GM19328 (cell line): Measurements from ENCODE around the gene SPTBN4.
"Not testable (repeated sequence)": the region's sequence is repeated elsewhere in the genome, so short reads cannot be mapped to it uniquely, and the experiment has no call there.

ENCODE experiments used
- ATAC-seq: cut with Tn5 transposase; IDR thresholded peaks from one replicate; pipeline ENCODE4 v1.9.1; 2021; ENCODE audit warnings: mild to moderate bottlenecking, moderate library complexity; ENCODE audit not compliant: unreplicated experiment

The SPTBN4 gene

DNA sequence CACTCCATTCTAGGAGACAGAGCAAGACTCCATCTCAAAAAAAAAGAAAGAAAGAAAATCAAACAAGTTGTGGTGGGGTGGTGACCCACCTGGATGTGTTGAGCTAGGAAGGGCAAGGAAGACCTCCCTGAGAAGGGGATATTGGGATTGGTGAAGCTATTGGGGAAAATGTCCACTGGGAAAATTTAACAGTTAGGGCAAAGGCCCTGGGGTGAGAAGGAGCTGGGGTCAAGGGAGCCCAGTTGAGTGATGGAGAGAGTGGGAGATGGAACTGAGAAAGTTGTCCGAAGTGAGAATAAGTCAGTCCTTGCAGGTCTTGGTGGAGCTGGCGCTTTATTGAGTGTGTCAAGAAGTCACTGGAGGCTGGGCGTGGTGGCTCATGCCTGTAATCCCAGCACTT, 28.5 kb upstream of the SPTBN4 start:
- no peak for ATAC-seq

DNA sequence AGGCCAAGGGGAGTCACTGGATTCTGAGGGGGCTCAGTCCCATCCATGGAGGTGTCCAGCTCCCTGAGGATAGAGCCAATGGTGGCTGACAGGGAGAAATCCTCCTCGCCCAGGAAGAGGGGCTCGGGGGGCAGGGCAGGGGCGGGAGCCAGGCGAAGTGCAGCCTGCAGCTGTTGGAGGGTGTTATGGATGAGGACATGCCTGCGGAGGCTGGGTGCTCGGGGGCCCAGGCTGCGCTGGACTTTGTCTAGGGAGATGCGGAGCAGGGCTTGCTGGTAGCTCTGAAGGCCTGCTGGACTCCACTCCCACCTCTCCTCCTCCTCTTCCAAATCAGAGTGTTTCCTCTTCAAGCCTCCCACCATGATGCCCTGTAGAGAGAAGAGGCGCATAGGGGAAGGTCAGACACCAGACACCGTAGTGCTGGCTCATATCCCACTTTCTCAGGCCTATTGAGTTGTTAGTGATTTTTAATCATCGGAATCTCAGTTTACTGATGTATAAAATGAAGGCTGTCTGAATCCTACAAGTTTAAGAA, 25.0 kb upstream of the SPTBN4 start:
- ATAC-seq, result no peak

DNA sequence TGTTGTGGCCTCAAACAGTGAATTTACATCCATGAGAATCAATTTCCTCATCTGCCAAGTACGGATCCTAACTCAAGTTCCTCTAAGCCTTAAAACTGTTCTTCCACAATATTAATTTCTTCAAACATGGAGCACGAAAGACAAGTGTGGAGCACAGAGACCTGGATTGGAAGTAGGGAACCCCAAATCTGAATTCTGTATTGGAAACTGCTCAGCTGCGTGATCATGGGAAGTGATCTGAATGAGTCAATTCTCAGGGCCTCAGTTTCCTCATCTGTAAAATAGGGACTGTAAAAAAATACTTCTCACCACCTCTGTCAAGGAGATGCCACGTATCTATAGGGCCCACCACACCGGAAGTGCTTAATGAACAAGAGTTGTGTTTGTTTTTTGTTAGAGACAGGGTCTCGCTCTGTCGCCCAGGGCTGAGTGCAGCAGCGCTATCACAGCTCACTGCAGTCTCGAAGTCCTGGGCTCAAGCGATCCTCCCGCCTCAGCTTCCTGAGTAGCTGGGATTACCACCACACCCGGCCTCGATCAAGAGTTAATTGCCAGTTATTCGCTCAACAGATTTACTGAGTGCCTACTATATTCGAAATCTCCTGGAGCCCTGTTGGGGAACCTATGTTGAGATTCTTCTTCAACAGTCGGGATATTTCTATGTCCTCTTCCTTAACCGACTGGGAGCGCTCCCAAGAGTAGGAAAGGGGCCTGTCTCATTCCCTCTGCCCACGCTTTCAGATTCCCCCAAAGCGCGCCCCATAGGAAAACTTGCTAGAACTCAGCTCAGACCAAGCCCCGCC, 24.3 kb upstream of the SPTBN4 start:
- no peak for ATAC-seq

DNA sequence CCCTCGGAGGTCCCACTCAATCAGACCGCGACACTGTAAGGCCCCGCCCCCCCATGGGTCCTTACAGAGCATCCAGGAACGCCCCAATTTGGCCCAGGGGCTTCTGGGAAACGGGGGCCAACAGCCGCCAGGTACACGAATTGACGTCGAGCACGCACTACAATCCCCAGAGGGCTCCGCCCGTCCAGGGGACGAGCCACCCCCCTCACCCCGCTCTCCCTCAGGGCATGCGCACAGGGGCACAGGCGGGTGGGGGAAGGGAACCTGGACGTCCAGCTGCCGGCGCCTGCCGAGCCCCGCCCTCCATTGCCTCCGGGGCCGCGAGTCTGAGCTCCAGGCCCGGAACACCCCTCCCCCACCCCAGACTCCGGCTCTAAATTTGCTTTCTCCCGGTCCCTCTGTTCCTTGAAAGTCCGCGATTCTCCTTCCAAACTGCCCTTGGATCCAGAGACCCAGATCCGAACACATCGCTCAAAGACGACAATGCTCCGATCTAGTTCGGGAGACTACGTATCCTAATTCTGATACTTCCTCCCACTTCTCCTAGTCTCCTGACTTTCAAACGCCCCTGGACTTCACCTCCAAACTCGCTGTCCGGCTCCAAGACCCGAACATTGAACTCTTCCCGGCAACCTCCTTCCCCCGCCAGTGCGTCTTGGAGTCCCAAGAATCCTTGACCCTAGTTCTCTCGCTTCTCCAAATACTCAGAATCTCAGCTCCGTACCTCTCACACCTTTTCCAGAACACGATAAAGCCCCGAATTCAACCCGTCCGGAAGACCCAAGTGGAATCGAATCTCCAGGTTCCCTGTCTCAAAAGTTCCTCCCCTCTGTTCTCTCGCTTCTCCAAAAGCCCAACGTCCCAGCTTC, 23.4 kb upstream of the SPTBN4 start:
- peak; percentile 58 for ATAC-seq

DNA sequence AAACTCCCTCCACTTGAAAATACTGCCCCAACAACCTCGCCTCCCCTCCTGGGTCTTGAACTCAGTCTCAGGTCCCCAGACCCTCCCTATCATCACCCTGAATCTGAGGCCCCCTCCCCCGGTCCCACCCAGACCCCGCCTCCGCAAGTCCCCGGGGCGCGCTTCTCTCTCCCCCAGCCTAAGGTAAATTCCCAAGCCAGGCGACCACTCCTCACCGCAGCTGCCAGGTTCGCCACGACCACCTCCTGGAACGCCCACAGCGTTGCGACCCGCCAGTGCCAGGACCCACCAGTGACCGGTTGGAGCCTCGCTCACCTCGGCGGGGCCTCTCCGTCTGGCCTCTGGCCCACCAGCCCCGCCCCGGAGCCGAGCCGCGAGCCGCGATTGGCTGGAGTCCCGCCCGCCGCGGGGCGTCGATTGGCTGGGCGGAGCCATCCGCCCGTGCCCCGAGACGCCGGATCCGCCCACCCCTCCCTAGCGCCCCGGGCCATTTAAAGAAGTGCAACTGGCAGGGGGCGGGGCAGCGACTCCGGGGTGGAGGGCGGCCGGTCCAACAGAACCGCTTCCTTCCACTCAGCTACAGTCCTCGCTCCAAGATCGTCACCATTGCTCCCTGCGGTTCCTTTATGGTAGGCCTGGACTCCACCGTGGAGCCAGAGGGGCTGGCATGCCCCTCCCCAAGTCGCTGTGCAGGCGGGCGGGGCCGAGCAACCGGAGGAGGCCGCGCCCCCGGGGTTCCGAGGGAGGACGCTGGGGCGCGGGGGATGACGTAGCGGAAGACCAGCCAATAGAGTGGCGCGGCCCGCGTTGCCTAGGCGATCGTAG, 22.6 kb upstream of the SPTBN4 start, which contains the start of gene SERTAD3:
Gene SERTAD3, minus strand, starts transcription at position 336 of the 825 bp plus-strand sequence. CDS start 2,255 bp downstream, outside the sequence.
- peak; percentile 60 for ATAC-seq

DNA sequence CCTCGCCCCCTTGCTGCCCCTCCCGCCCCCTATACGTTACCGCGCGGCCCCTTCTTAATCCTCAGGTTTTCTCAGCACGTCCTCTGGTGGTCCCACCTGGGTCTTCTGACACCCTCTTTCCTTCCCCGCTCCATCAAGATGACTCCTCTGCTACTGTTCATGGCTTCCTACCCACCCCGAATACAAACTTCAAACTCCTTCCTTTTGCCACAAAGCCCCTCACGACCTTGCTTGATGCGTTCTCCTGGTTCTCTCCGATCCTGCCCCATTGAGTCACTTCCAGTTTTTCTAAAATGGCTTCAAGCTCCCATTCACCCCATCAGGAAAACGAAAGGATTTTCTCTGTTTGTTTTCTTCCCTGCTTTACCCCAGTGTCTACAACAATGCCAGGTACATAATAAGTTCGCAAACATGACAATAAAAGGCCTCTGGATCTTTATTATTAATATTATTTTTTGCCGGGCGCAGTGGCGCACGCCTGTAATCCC, 21.9 kb upstream of the SPTBN4 start:
- no peak for ATAC-seq

DNA sequence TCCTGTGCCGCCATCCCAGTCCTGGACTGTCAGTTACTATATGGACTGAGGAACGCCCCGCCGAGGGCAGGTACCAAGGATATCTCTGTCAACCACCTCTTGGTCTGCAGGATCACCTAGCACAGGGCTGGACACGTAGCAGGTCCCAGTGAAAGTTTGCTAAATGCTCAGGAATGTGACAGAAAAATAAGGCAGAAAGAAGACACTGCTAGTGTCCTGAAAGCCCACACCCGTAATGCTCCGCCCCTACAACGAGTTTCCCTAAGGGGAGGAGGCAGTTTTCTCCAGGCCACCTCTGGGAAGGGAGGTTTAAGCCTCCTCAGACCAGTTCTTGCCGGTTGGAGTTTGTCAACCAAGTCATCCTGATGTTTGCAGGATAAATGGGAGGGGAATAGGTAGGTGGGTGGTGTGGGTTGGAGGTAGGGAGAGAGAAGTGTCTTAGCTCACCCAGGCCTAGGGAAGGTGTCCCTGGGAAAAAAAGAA, 21.0 kb upstream of the SPTBN4 start:
- ATAC-seq, result no peak

DNA sequence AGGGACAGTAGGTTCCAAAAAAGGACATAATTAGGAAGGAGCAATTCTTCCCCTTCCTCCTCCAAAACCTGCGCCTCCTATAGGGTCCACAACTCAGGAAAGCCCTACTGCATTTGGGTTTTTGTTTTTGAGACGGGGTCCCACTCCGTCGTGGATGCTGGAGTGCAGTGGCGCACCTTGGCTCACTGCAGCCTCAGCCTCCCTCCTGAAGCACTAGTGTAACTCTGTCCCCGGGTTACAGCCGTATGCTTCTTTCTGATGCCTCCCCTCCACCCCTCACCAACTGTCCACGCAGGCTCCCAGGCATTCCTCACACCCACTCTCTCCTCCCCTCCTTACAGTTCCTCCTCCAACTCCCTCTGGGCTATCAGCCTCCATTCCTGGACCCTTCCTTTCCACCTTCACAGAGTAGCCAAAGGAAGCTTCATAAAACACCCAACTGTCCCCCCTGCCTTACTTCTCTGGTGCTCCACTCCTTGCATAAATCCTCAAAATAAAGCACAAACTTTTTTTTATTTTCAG, 20.5 kb upstream of the SPTBN4 start:
- no peak for ATAC-seq

DNA sequence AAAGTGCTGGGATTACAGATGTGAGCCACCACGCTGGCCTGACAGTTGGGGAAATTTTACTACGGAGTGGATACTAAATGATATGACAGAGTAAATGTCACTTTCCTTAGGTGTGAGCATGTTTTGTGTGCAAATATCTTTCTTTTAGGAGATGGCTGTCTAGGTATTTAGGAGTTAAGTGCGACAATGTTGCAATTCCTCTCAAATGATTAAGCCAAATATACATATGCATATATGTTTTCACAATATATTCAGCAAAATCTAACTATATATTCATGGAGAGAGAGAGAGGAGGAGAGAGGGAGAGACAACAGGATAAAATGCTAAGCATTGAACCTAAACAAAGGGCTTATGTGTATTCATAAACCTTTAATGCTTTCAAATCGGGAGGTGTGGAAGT, 17.3 kb upstream of the SPTBN4 start:
- no peak for ATAC-seq

DNA sequence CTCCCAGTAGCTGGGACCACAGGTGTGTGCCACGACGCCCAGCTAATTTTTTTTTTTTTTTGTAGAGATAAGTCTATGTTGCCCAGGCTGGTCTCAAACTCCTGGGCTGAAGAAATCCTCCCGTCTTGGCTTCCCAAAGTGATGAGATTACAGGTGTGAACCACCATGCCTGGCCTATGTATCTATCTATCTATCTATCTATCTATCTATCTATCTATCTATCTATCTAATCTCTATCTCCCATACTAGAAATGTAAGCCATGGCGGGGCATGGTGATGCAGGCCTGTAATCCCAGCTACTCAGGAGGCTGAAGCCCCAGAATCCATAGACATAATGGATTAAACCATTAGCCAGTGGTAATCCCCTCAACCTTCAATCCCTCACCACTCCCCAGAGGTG, 16.1 kb upstream of the SPTBN4 start:
- no peak for ATAC-seq

DNA sequence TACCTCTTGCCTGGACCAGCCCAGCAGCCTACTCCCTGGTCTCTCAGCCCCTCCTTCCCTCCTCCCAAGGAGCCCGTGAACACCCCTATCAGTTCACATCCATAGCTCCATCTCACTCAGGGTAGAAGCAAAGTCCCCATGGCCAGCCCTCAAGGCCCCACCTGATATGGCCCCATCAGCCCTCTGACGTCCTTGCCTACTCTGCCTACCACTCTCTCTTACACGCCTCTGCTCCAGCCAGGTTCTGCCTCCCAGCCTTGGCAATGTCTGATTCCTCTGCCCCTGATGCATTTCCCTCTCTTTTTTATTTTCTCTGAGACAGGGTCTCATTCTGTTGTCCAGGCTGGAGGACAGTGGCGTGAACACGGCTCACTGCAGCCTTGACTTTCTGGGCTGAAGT, 14.8 kb upstream of the SPTBN4 start:
- no peak for ATAC-seq

DNA sequence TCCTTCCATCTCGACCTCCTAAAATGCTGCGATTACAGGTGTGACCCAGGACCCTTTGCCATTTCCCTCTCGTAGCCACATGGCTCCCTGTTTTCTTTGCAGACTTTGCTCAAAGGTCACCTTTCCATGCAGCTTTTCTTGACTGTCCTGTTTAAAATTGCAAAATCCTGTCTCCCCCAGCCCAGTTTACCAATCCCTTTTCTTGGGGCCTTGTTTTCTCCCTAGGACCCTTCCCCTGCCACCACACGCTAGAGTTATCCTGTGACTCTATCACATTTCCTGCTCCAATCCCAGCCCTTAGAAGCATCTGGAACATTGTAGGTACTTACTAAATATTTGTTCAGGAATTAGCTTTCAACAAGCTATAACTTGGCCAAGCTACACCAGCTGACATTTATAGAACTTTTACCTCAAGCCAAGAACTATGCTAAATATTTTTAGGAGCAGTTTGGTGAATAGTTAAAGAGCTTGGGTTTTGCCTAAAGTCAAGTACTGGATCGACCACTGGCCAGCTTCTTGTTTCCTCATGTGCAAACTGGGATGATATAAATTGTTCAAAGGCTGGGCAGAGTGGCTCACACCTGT, 13.6 kb upstream of the SPTBN4 start:
- no peak for ATAC-seq

DNA sequence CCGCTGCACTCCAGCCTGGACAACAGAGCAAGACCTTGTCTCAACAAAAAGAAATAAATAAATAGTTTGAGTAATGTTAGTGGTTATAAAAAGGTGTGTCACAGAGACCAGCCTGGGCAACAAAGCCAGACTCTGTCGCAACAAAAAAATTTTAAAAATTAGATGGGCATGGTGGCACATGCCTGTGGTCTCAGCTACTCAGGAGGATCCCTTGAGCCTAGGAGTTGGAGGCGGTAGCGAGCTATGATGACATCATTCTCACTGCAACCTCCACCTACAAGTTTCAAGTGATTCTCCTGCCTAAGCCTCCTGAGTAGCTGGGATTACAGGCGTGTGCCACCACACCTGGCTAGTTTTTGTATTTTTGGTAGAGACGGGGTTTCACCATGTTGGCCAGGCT, 12.9 kb upstream of the SPTBN4 start:
- not testable (repeated sequence) for ATAC-seq

DNA sequence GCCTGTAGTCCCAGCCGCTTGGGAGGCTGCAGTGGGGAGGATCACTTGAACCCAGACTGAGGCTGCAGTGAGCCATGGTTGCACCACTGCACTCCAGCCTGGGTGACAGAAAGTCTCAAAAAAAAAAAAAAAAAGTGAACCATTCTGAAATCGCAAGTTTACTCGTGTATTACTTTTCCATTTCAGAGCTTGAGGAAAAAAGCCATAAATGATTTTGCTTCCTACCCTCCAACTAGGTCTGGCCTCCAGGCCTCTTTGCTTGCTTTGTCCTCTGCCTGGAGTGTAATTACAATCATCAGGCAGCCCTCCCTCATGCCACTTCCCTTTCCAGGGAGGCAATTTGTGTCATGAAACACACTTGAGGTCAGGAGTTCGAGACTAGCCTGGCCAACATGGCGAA, 9.8 kb upstream of the SPTBN4 start:
- no peak for ATAC-seq

DNA sequence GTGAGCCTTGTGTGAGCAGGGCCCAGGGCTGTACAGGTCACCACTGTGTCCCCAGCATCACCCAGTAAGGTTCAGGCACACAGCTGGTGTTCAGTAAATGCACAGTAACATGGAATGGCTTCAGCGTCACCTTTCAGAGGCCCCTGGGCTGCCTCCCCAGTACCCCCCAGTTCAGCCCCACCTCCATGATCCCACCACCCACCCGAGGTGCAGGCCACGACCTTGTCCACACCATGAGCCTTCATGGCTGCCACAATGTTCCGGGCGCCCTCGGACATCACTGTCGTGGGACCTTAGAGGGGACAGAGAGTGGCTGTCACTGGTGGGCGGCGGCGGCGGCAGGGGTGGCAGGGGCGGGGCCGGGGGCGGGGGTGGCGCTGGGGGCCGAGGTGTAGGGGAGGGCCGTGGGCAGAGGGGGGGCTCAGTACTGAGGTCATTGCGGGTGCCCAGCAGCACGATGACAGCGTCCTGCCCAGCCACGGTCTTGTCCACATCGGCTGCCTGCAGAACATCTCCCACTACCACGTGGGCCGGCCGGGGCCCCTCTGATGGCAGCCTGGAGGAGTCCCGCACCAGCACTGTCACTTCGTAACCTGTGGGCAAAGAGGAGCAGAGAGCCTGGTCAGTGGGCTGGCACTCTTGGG, 8.7 kb upstream of the SPTBN4 start:
- ATAC-seq, result no peak

DNA sequence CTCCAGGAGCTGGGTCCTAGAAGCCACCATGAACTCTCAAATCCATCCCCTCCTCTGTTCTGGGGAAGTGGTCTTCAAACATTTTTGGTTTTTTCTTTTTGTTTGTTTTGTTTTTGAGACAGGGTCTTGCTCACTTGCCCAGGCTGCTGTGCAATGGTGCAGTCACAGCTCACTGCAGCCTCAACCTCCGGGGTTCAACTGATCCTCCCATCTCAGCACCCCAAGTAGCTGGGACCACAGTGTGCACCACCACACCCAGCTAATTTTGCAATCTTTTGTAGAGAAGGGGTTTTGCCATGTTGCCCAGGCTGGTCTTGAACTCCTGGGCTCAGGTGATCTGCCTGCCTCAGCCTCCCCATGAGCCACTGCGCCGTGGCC, 8.2 kb upstream of the SPTBN4 start:
- ATAC-seq, result no peak

DNA sequence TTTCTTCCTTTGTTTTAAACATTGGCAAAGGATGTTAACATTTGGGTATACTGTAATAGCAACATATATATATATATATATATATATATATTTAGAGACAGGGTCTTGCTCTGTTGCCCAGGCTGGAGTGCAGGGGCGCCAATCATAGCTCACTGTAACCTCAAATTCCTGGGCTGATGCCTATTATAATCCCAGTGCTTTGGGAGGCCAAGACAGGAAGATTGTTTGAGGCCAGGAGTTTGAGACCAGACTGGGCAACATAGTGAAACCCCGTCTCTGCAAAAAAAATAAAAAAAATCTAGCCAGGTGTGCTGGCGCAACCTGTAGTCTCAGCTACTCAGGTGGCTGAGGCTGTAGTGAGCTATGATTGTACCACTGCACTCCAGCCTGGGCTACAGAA, 6.6 kb upstream of the SPTBN4 start:
- no peak for ATAC-seq

DNA sequence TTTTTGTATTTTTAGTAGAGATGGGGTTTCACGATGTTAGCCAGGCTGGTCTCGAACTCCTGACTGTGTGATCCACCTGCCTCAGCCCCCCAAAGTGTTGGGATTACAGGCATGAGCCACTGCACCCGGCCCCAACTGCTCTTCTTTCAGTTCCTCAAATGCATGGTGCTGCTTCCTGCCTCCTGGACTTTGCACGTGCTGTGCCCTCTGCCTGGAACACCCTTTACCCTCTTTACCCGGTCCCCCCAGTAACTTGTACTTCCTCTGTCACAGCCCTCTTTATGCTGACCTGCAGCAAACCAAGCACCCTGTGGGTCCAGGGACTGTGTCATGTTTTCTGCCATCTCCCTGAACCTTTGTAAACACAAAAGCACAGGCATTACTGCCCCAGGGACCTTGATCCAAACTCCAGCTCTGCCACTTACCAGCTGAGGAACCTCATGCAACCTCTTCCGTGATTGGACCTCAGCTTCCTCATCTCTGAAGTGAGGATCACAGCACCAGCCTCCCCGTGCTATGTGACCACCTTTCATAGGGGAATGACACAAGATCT, 5.1 kb upstream of the SPTBN4 start:
- ATAC-seq, result no peak

DNA sequence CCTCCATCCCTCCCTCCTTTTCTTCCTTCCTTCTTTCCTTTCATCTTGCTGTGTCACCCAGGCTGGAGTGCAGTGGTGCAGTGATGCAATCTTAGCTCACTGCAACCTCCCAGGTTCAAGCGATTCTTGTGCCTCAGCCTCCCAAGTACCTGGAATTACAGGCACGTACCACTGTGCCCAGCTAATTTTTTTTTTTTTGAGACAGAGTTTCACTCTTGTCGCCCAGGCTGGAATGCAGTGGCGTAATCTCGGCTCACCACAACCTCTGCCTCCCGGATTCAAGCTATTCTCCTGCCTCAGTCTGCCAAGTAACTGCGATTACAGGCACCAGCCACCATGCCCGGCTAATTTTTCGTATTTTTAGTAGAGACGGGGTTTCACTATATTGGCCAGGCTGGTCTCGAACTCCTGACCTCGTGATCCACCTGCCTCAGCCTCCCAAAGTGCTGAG, 3.2 kb upstream of the SPTBN4 start:
- not testable (repeated sequence) for ATAC-seq
